Duodenal mucosa (tissue), 2 donors: Measurements from ENCODE around the gene IMP4.
A peak's percentile ranks its signal among the peaks of the same experiment; 100 is the strongest.

ENCODE experiments used
- H3K27ac ChIP-seq: one replicate; pipeline ENCODE4 v1.7.0; 2013; ENCODE audit warnings: low read depth, low read length
- H3K27me3 ChIP-seq, 2 donors: one replicate each; pipeline ENCODE4 v1.7.0; 2013; ENCODE audit warnings: low read length in 2 of 2, control low read depth in 1 of 2; ENCODE audit not compliant: insufficient read depth in 2 of 2, control insufficient read depth in 1 of 2
- H3K36me3 ChIP-seq, 2 donors: one replicate each; pipeline ENCODE4 v1.7.0; 2013; ENCODE audit warnings: low read length in 2 of 2, control low read depth in 1 of 2; ENCODE audit not compliant: insufficient read depth in 2 of 2, control insufficient read depth in 1 of 2
- H3K4me1 ChIP-seq, 2 donors: one replicate each; pipeline ENCODE4 v1.7.0; 2013; ENCODE audit warnings: low read length in 2 of 2, control low read depth in 1 of 2; ENCODE audit not compliant: insufficient read depth in 2 of 2, control insufficient read depth in 1 of 2
- H3K4me3 ChIP-seq, 2 donors: one replicate each; pipeline ENCODE4 v1.7.0; 2013; ENCODE audit warnings: low read length in 2 of 2, low read depth in 1 of 2
- H3K9ac ChIP-seq, 2 donors: one replicate each; pipeline ENCODE4 v1.7.0; 2013; ENCODE audit warnings: low read length in 2 of 2, low read depth in 1 of 2
- H3K9me3 ChIP-seq, 2 donors: one replicate each; pipeline ENCODE4 v1.7.0; 2013; ENCODE audit warnings: low read length in 2 of 2, control low read depth in 1 of 2; ENCODE audit not compliant: control insufficient read depth in 1 of 2

IMP4 gene

GRCh38 chr2:130355578-130356431, 13.1 kb downstream of the IMP4 start, which contains the start of gene PTPN18:
PTPN18 (plus strand) TSS chr2:130356056; CDS start chr2:130356108, 52 bp downstream.
- Histone ChIP-seq H3K9ac (peak within 1 kb of the TSS; percentile 73 to 77), H3K27ac (peak within 1 kb of the TSS; percentile 63), H3K4me1 (peaks cover 9 to 21% of the 10 kb centered on the region in 2 donors), H3K4me3 (peak within 1 kb of the TSS; percentile 76 to 84), H3K36me3 (no peaks in the 10 kb centered on the region), H3K27me3 (no peaks in the 10 kb centered on the region), H3K9me3 (no peaks in the 10 kb centered on the region)

- Histone ChIP-seq H3K27me3 (no peaks in the 10 kb centered on the region), H3K36me3 (no peaks in the 10 kb centered on the region), H3K4me3 (no peak overlapping the region), H3K9me3 (no peaks in the 10 kb centered on the region), H3K9ac (no peak overlapping the region), H3K4me1 (peaks cover 9 to 21% of the 10 kb centered on the region in 2 donors), H3K27ac (no peak overlapping the region)
Measured at GRCh38 chr2:130357864-130358263, 15.2 kb downstream of the IMP4 start.

GRCh38 chr2:130358420-130359350, 16.0 kb downstream of the IMP4 start:
- no peaks in the 10 kb centered on the region for H3K9me3 ChIP-seq
- no peak overlapping the region for H3K9ac ChIP-seq
- H3K4me3 ChIP-seq = no peak overlapping the region
- no peak overlapping the region for H3K27ac ChIP-seq
- peaks cover 9 to 16% of the 10 kb centered on the region in 2 donors for H3K4me1 ChIP-seq
- no peaks in the 10 kb centered on the region for H3K36me3 ChIP-seq
- no peaks in the 10 kb centered on the region for H3K27me3 ChIP-seq

DNA sequence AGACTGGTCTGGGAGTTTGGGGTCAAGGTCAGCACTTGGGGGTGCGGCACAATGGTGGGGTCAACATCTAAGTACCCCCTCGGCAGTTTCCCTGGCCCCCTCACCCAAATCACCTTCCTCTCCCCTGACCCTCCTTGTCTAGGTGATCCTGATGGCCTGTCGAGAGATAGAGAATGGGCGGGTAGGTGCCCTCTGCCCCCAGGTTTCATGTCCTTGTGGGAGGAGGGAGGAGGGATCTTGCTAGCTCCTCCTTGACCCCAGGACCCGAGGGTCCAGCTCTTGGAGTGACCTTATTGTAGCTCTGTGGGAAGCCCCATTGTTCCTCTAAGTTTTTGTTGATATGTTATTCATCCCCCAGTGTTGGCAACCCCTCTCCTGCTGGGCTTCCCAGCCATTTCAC, 16.8 kb downstream of the IMP4 start:
- H3K9ac ChIP-seq = no peak overlapping the region
- peaks cover 8 to 9% of the 10 kb centered on the region in 2 donors for H3K4me1 ChIP-seq
- H3K9me3 ChIP-seq = no peaks in the 10 kb centered on the region
- no peaks in the 10 kb centered on the region for H3K36me3 ChIP-seq
- no peak overlapping the region for H3K27ac ChIP-seq
- no peaks in the 10 kb centered on the region for H3K27me3 ChIP-seq
- H3K4me3 ChIP-seq = no peak overlapping the region

- H3K4me3 ChIP-seq = no peak overlapping the region
- H3K27me3 ChIP-seq = no peaks in the 10 kb centered on the region
- H3K36me3 ChIP-seq = no peaks in the 10 kb centered on the region
- no peak overlapping the region for H3K9ac ChIP-seq
- H3K4me1 ChIP-seq = no peaks in the 10 kb centered on the region
- H3K27ac ChIP-seq = no peak overlapping the region
- no peaks in the 10 kb centered on the region for H3K9me3 ChIP-seq
Measured at GRCh38 chr2:130363479-130363878, 20.8 kb downstream of the IMP4 start.

- H3K9me3 ChIP-seq = no peaks in the 10 kb centered on the region
- H3K27ac ChIP-seq = no peak overlapping the region
- H3K36me3 ChIP-seq = no peaks in the 10 kb centered on the region
- peaks cover 0 to 3% of the 10 kb centered on the region in 2 donors for H3K4me1 ChIP-seq
- no peaks in the 10 kb centered on the region for H3K27me3 ChIP-seq
- no peak overlapping the region for H3K4me3 ChIP-seq
- H3K9ac ChIP-seq = no peak overlapping the region
Measured at GRCh38 chr2:130365075-130365474, 22.4 kb downstream of the IMP4 start.

DNA sequence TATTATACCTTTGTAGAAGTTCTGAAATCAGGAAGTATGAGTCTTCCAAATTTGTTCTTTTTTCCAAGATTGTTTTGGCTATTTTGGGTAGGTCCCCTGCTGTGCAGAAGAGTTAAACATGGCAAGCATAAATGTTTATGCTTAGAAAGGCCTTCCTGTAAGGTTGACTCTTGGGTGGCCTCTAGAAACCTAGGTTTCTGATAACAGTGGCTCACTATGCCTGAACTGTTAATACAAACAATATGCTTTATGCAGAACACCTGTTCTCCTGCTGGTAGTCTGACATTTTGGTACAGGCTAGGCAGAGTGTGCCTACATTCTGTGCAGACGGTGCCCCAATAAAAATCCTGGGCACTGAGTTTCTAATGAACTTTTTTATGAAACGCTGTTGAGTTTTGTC, 23.3 kb downstream of the IMP4 start:
- Histone ChIP-seq H3K4me3 (no peak overlapping the region), H3K36me3 (peaks cover 3 to 5% of the 10 kb centered on the region in 2 donors), H3K9me3 (no peaks in the 10 kb centered on the region), H3K27ac (no peak overlapping the region), H3K4me1 (peaks cover 0 to 11% of the 10 kb centered on the region in 2 donors), H3K9ac (no peak overlapping the region), H3K27me3 (no peaks in the 10 kb centered on the region)

DNA sequence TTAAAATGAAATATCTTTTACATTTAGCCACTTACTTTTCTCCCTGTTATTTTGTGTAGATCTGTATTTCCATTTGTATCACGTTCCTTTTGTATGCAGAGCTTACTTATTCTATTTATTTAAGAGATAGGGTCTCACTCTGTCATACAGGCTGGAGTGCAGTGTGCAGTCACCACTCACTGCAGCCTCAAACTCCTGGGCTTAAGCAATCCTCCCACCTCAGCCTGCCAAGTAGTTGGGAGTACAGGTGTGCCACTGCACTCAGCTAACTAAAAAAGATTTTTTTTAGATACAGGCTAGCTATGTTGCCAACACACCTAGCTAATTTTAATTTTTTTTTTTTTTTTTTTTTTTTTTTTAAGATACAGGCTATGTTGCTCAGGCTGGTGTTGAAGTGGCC, 24.0 kb downstream of the IMP4 start:
- no peaks in the 10 kb centered on the region for H3K27me3 ChIP-seq
- no peaks in the 10 kb centered on the region for H3K9me3 ChIP-seq
- no peak overlapping the region for H3K4me3 ChIP-seq
- peaks cover 3 to 5% of the 10 kb centered on the region in 2 donors for H3K36me3 ChIP-seq
- peaks cover 3 to 16% of the 10 kb centered on the region in 2 donors for H3K4me1 ChIP-seq
- H3K27ac ChIP-seq = no peak overlapping the region
- H3K9ac ChIP-seq = no peak overlapping the region

GRCh38 chr2:130368786-130369185, 26.1 kb downstream of the IMP4 start:
- Histone ChIP-seq H3K27me3 (no peaks in the 10 kb centered on the region), H3K27ac (no peak overlapping the region), H3K36me3 (peaks cover 3 to 5% of the 10 kb centered on the region in 2 donors), H3K4me3 (no peak overlapping the region), H3K9ac (no peak overlapping the region), H3K9me3 (no peaks in the 10 kb centered on the region), H3K4me1 (peaks cover 13 to 28% of the 10 kb centered on the region in 2 donors)
